ENCODE results near the gene DOCK1.

DNA sequence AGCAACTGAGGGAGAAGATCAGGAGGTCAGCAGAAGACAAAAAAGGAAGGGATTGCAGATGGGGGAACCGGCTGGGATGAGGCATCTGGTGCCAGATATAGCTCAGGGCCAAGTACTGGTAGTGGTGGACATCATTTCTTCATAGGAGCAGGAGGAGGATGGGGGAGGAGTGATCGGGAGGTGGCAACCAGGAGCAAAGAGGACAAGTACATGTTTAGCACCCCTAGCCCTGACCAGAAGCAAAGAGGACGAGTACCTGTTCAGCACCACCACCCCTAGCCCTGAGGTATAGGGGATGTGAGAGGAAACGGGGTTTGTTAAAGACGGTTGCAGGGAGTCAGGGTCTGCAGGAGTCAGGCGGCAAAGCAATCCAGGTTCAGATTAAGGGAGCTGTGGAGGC lies 559.3 kb downstream of the DOCK1 start:
- TF ChIP-seq POLR2A (IDR thresholded peaks at IDR 0.05; ENCODE audit: extremely low read depth, insufficient read length) = no peak
- TF ChIP-seq, protein P1, sequence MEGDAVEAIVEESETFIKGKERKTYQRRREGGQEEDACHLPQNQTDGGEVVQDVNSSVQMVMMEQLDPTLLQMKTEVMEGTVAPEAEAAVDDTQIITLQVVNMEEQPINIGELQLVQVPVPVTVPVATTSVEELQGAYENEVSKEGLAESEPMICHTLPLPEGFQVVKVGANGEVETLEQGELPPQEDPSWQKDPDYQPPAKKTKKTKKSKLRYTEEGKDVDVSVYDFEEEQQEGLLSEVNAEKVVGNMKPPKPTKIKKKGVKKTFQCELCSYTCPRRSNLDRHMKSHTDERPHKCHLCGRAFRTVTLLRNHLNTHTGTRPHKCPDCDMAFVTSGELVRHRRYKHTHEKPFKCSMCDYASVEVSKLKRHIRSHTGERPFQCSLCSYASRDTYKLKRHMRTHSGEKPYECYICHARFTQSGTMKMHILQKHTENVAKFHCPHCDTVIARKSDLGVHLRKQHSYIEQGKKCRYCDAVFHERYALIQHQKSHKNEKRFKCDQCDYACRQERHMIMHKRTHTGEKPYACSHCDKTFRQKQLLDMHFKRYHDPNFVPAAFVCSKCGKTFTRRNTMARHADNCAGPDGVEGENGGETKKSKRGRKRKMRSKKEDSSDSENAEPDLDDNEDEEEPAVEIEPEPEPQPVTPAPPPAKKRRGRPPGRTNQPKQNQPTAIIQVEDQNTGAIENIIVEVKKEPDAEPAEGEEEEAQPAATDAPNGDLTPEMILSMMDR (IDR thresholded peaks at IDR 0.05; ENCODE audit: low read depth, low read length) = no peak

Data from NB4 (cell line).